ENCODE measurements around the gene MALSU1. TPM values are rescaled to one million over a fixed set of nuclear protein-coding genes. Genes with fewer than 3 reads are reported as not detected.

MALSU1 gene
- total RNA-seq, 4 donors from 2014 or later = 41.4 to 107 (median 55.8) TPM

DNA sequence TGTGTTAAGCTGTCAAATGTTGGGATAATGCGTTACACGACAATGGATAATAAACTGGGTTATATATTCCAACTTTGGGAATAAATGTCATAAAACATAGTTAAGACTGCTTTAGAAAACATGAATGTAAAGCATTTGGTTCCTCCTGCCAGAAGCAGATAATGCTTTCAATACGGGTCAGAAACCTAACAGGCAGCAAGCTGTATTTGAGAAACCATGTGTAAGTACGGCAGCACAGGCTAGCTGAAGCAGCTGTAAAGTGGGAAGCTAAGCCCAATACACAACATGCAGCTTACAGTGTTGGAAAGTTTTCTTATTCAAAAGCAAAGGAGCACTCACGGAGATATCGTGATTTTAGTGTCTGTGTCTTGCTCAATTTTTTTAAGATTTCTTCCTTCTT lies 46.5 kb downstream of the MALSU1 start:
- WGBS, 2 donors = 79 to 84% methylated on average over 6 of the region's 6 CpGs
- H3K27ac ChIP-seq = no peak overlapping the region
- H3K9me3 ChIP-seq = no peaks in the 10 kb centered on the region
- no peak for DNase-seq (ENCODE audit: low spot score in 2 of 2)
- H3K36me3 ChIP-seq = no peaks in the 10 kb centered on the region
- TF ChIP-seq EP300 (IDR thresholded peaks at IDR 0.05) = no peak
- TF ChIP-seq, protein P1, sequence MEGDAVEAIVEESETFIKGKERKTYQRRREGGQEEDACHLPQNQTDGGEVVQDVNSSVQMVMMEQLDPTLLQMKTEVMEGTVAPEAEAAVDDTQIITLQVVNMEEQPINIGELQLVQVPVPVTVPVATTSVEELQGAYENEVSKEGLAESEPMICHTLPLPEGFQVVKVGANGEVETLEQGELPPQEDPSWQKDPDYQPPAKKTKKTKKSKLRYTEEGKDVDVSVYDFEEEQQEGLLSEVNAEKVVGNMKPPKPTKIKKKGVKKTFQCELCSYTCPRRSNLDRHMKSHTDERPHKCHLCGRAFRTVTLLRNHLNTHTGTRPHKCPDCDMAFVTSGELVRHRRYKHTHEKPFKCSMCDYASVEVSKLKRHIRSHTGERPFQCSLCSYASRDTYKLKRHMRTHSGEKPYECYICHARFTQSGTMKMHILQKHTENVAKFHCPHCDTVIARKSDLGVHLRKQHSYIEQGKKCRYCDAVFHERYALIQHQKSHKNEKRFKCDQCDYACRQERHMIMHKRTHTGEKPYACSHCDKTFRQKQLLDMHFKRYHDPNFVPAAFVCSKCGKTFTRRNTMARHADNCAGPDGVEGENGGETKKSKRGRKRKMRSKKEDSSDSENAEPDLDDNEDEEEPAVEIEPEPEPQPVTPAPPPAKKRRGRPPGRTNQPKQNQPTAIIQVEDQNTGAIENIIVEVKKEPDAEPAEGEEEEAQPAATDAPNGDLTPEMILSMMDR (IDR thresholded peaks at IDR 0.05) = no peak
- no peak for TF ChIP-seq POLR2A (IDR thresholded peaks at IDR 0.05)
- no peaks in the 10 kb centered on the region for H3K27me3 ChIP-seq
- no peak overlapping the region for H3K4me3 ChIP-seq
- no peaks in the 10 kb centered on the region for H3K4me1 ChIP-seq

GRCh38 chr7:23346316-23346715 lies 47.2 kb downstream of the MALSU1 start:
- Histone ChIP-seq H3K4me3 (peak overlapping the region in 2 of 4 donors; percentile 17 to 23), H3K9me3 (no peaks in the 10 kb centered on the region), H3K4me1 (no peaks in the 10 kb centered on the region), H3K27ac (no peak overlapping the region), H3K36me3 (no peaks in the 10 kb centered on the region), H3K27me3 (no peaks in the 10 kb centered on the region)
- TF ChIP-seq EP300 (IDR thresholded peaks at IDR 0.05) (no peak), POLR2A (IDR thresholded peaks at IDR 0.05) (no peak)
- TF ChIP-seq, protein P1 (IDR thresholded peaks at IDR 0.05) = no peak
- 82 to 96% methylated on average over 8 of the region's 8 CpGs for WGBS, 2 donors
- DNase-seq (ENCODE audit: low spot score in 2 of 2) = no peak

DNA sequence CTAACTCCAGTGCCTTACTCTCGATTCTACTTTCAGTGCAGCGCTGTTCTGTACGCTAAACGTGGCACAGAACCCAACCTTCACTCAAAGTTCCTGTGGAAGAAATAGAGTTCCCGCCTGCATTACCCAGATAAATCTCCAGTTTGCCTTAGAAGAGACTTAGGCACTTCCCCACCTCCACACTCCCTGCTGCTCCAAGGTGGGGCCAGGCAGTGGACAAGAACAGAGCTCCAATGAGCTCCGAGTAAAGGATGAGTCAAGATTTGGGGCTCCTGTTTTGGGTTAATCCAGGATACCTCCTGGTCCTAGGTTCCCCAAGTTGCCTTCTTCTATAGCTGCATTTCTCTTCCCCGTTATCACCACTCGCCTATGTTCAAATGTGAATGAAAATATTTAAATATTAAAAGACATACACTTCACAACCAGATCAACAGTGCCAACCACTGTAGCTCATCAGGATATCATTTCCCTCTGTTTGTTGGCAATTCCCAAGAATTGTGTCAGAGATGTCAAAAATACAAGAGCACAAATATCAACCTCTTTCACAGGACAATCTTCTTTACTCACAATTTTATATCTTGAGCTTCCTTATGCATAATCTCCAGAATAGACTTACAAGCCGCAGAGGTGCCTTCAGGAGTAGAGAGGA lies 48.0 kb downstream of the MALSU1 start:
- H3K4me3 ChIP-seq = no peak overlapping the region
- TF ChIP-seq, protein P1 (IDR thresholded peaks at IDR 0.05) = no peak
- TF ChIP-seq EP300 (IDR thresholded peaks at IDR 0.05) = no peak
- no peak for TF ChIP-seq POLR2A (IDR thresholded peaks at IDR 0.05)
- no peaks in the 10 kb centered on the region for H3K36me3 ChIP-seq
- no peaks in the 10 kb centered on the region for H3K9me3 ChIP-seq
- H3K4me1 ChIP-seq = no peaks in the 10 kb centered on the region
- no peak for DNase-seq (ENCODE audit: low spot score in 2 of 2)
- H3K27me3 ChIP-seq = no peaks in the 10 kb centered on the region
- 89% methylated on average over 9 of the region's 9 CpGs for WGBS, 2 donors
- no peak overlapping the region for H3K27ac ChIP-seq

GRCh38 chr7:23347682-23348180 lies 48.6 kb downstream of the MALSU1 start:
- no peaks in the 10 kb centered on the region for H3K27me3 ChIP-seq
- DNase-seq (ENCODE audit: low spot score in 2 of 2) = no peak
- no peaks in the 10 kb centered on the region for H3K9me3 ChIP-seq
- no peak overlapping the region for H3K27ac ChIP-seq
- 56 to 64% methylated on average over 8 of the region's 8 CpGs for WGBS, 2 donors
- H3K4me1 ChIP-seq = no peaks in the 10 kb centered on the region
- no peak overlapping the region for H3K4me3 ChIP-seq
- TF ChIP-seq EP300 (IDR thresholded peaks at IDR 0.05) = no peak
- no peak for TF ChIP-seq POLR2A (IDR thresholded peaks at IDR 0.05)
- TF ChIP-seq, protein P1 (IDR thresholded peaks at IDR 0.05) = no peak
- no peaks in the 10 kb centered on the region for H3K36me3 ChIP-seq

DNA sequence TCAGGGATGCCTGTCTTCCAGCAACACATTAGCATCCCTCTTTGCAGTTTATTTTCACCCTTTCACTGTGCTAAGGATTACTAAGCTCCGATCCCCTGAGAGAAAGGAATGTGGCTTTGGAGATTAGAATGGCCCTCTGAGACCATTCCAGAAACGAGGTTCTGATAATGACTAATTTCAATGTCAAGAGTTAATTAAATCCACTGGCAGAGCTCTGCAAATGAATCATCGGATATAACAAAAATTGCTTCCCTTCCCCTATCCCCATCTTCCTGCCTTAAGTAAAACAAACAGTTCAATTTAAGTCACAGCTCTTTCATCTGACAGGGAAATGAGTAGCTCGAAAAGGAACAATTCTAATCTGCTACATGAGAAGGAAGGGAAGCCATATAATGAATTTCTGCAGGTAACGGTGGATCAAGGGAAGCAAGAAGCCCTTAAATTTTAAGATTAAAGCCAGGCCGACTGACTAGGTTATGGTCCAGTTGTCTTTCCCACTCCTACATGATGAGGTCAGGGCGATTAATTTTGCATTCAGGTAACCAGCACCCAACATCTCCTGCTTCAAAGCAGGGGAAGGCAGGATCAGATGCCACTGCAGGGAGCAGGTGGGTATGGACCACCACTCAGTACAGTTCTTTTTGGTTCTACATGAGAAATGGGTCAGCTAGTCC lies 50.5 kb downstream of the MALSU1 start:
- TF ChIP-seq POLR2A (IDR thresholded peaks at IDR 0.05) (no peak), EP300 (IDR thresholded peaks at IDR 0.05) (no peak)
- TF ChIP-seq, protein P1 (IDR thresholded peaks at IDR 0.05) = no peak
- WGBS, 2 donors = 69 to 74% methylated on average over 7 of the region's 7 CpGs
- H3K36me3 ChIP-seq = no peaks in the 10 kb centered on the region
- no peak for DNase-seq (ENCODE audit: low spot score in 2 of 2)
- no peak overlapping the region for H3K4me3 ChIP-seq
- no peak overlapping the region for H3K27ac ChIP-seq
- H3K4me1 ChIP-seq = no peaks in the 10 kb centered on the region
- no peaks in the 10 kb centered on the region for H3K27me3 ChIP-seq
- H3K9me3 ChIP-seq = no peaks in the 10 kb centered on the region
